ENCODE measurements around the gene PPP6R2. TPM values are rescaled to one million over a fixed set of nuclear protein-coding genes. Genes with fewer than 3 reads are reported as not detected.
A peak's percentile ranks its signal among the peaks of the same experiment; 100 is the strongest.

PPP6R2 gene
- total RNA-seq, 2 experiments from 2014 or later = 62.3 to 64.5 TPM

DNA sequence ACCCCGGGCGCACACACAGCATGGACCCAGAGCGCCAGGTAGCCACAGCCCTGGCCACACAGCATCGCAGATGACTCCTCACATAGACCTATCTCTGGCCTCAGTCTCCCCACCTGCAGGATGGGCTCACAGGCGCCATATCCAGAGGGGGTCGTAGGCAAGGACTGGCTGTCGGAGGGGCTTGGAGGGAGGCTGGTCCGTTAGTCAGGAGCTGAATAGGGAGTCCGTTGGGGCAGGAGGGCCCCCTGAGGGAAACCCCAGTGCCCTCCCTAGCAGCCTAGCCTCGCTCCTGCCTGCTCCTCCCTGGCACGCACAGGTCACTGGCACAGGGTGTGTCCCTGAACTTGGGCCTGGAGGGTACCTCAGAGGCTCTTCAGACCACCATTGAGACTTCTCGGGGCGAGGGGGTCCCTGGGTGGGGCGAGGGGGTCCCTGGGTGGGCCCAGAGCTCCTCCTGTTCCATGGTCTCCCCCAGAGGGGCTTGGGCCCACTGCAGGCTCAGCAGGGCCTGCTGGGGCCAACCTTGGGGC lies 37.7 kb upstream of the PPP6R2 start:
- no peaks in the 10 kb centered on the region for H3K9me2 ChIP-seq (ENCODE audit: insufficient read depth, low read length)
- no peak overlapping the region for H3K27ac ChIP-seq (ENCODE audit: low read depth, low read length, poor library complexity, severe bottlenecking)
- intact Hi-C loops (cut with micrococcal nuclease; ENCODE audit: unreplicated experiment) = no loop called here
- peaks cover 89% of the 10 kb centered on the region for H3K4me1 ChIP-seq (ENCODE audit: insufficient read depth, low read length, poor library complexity, severe bottlenecking)
- POLR2A ChIA-PET = interaction anchor here (0.6 to 1.5 kb wide), 2 partner anchors 29 to 205 kb away, joined by 3 read pairs; no protein-coding TSS in a partner anchor
- no peaks in the 10 kb centered on the region for H3K9me3 ChIP-seq (ENCODE audit: low read length)
- no peak overlapping the region for H3K4me3 ChIP-seq (ENCODE audit: low read depth, low read length, poor library complexity, severe bottlenecking)
- H3K4me2 ChIP-seq (ENCODE audit: low read length) = peak overlapping the region; percentile 49
- H3K79me2 ChIP-seq (ENCODE audit: insufficient read depth, low read depth, low read length) = no peaks in the 10 kb centered on the region
- no peaks in the 10 kb centered on the region for H3K36me3 ChIP-seq (ENCODE audit: insufficient read depth, low read length)
- no peaks in the 10 kb centered on the region for H4K20me1 ChIP-seq (ENCODE audit: insufficient read depth, low read length)
- CTCF ChIA-PET (ENCODE audit: unreplicated experiment) = no interaction called here
- no TSS peak for BruUV-seq (replicated peaks)
- TF ChIP-seq, protein P1, sequence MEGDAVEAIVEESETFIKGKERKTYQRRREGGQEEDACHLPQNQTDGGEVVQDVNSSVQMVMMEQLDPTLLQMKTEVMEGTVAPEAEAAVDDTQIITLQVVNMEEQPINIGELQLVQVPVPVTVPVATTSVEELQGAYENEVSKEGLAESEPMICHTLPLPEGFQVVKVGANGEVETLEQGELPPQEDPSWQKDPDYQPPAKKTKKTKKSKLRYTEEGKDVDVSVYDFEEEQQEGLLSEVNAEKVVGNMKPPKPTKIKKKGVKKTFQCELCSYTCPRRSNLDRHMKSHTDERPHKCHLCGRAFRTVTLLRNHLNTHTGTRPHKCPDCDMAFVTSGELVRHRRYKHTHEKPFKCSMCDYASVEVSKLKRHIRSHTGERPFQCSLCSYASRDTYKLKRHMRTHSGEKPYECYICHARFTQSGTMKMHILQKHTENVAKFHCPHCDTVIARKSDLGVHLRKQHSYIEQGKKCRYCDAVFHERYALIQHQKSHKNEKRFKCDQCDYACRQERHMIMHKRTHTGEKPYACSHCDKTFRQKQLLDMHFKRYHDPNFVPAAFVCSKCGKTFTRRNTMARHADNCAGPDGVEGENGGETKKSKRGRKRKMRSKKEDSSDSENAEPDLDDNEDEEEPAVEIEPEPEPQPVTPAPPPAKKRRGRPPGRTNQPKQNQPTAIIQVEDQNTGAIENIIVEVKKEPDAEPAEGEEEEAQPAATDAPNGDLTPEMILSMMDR (conservative IDR thresholded peaks at IDR 0.05; ENCODE audit: low read length) = no peak
- no peak for TF ChIP-seq EZH2phosphoT487 (IDR thresholded peaks at IDR 0.05; ENCODE audit: borderline replicate concordance, low read depth, low read length)
- no peak for DNase-seq (ENCODE audit: low spot score)
- H2AFZ ChIP-seq (ENCODE audit: low read length) = no peak overlapping the region

GRCh38 chr22:50305923-50306566 lies 37.1 kb upstream of the PPP6R2 start:
- Histone ChIP-seq H3K79me2 (ENCODE audit: insufficient read depth, low read depth, low read length) (no peaks in the 10 kb centered on the region), H3K27ac (ENCODE audit: low read depth, low read length, poor library complexity, severe bottlenecking) (no peak overlapping the region), H3K4me1 (ENCODE audit: insufficient read depth, low read length, poor library complexity, severe bottlenecking) (peaks cover 83% of the 10 kb centered on the region), H4K20me1 (ENCODE audit: insufficient read depth, low read length) (no peaks in the 10 kb centered on the region), H2AFZ (ENCODE audit: low read length) (no peak overlapping the region), H3K4me2 (ENCODE audit: low read length) (peak overlapping the region; percentile 49), H3K9me3 (ENCODE audit: low read length) (no peaks in the 10 kb centered on the region), H3K36me3 (ENCODE audit: insufficient read depth, low read length) (no peaks in the 10 kb centered on the region), H3K4me3 (ENCODE audit: low read depth, low read length, poor library complexity, severe bottlenecking) (no peak overlapping the region), H3K9me2 (ENCODE audit: insufficient read depth, low read length) (no peaks in the 10 kb centered on the region)
- POLR2A ChIA-PET = interaction anchor here (1.5 kb wide), 1 partner anchor 28 kb away, joined by 3 read pairs; no protein-coding TSS in a partner anchor
- BruUV-seq (replicated peaks) = no TSS peak
- CTCF ChIA-PET (ENCODE audit: unreplicated experiment) = no interaction called here
- DNase-seq (ENCODE audit: low spot score) = no peak
- intact Hi-C loops (cut with micrococcal nuclease; ENCODE audit: unreplicated experiment) = no loop called here
- TF ChIP-seq, protein P1 (conservative IDR thresholded peaks at IDR 0.05; ENCODE audit: low read length) = no peak
- no peak for TF ChIP-seq EZH2phosphoT487 (IDR thresholded peaks at IDR 0.05; ENCODE audit: borderline replicate concordance, low read depth, low read length)
